Upper lobe of left lung (tissue), 6 donors: Measurements from ENCODE around the gene ZFP42. TPM values are rescaled to one million over a fixed set of nuclear protein-coding genes. Genes with fewer than 3 reads are reported as not detected.

Experiments
- total RNA-seq, 6 donors: library from RNA; depleted of rRNA in 4 of 6; stranded (reverse); fragments of >200 nt in 4 of 6; gene quantifications; one replicate each; pipeline versions ENCODE4 v1.1.0 to v1.2.1, GENCODE V29; 2016 to 2021
- donor health status: DM: no; HTN: no; CAD: no; lungs with moderate emphysema.
- donor health status: DM: no; HTN: yes; CAD: no; lungs with severe emphysema.

The ZFP42 gene
- total RNA-seq, 6 donors from 2014 or later: 0.40 to 0.61 (median 0.49) TPM; not detected in 3

Other genes starting within 250 kb of the ZFP42 start
- gene TRIML2, start 113.8 kb downstream of the ZFP42 start, total RNA-seq: not detected
- not detected for gene TRIML1, start 143.7 kb downstream of the ZFP42 start, total RNA-seq